K562 (cell line): ENCODE results near the gene HIPK1. TPM values are rescaled to one million over a fixed set of nuclear protein-coding genes. Genes with fewer than 3 reads are reported as not detected.
"Not testable (repeated sequence)": the region's sequence is repeated elsewhere in the genome, so short reads cannot be mapped to it uniquely, and the experiment has no call there.

Experiments
- ATAC-seq: fragments of 200-7000 bp; cut with Tn5 transposase; 3 replicates; pipeline ENCODE4 v1.9.1; 2020; ENCODE audit warnings: moderate library complexity
- BruUV-seq: library from RNA; stranded (reverse); fragments of 400-500 nt; replicated peaks from 2 replicates; lab custom pipeline; 2021; lab: Mats Ljungman, UMichigan
- CTCF ChIA-PET: fragments of 300-600 bp; formaldehyde crosslinking; extraction: SDS; loops from one replicate; lab custom pipeline; 2021; ENCODE audit warnings: low intra/inter-chr PET ratio; lab: Yijun Ruan, JAX
- POLR2A ChIA-PET: fragments of 300-600, 350-650 bp; sonication (Branson Sonifier 250); formaldehyde crosslinking; extraction: SDS; loops from one replicate; lab custom pipeline; 2021; ENCODE audit warnings: antibody characterized with exemption, inconsistent platforms; lab: Yijun Ruan, JAX
- DNase-seq, 4 experiments: peaks; one replicate each; pipeline versions ENCODE4 v3.0.0 to v3.0.0-alpha.2; 2011 to 2018; ENCODE audit warnings: low spot score in 3 of 4, mixed read lengths in 3 of 4; ENCODE audit errors: extremely low read depth in 1 of 4
- FAIRE-seq: peaks from 2 replicates; lab custom pipeline; 2011; peaks lifted over from hg19 to GRCh38; lab: Jason Lieb, UNC
- H2AFZ ChIP-seq: 2 replicates; pipeline ENCODE4 v1.6.0; 2011; ENCODE audit warnings: low read depth, low read length, control low read depth, inconsistent platforms
- H3K27ac ChIP-seq: fragments of 200-600 bp; 3 replicates; pipeline ENCODE4 v1.8.0; 2011; ENCODE audit warnings: low read depth, mild to moderate bottlenecking, control low read depth, inconsistent platforms, low read length, moderate library complexity, mixed read lengths; ENCODE audit errors: extremely low read depth
- H3K27me3 ChIP-seq, 2 experiments: fragments of 300-600 bp in 1 of 2; 2 replicates in 1 of 2; 3 replicates in 1 of 2; pipeline versions ENCODE4 v1.6.0 to v1.8.0; 2011; ENCODE audit warnings: inconsistent platforms in 2 of 2, low read length in 2 of 2, mild to moderate bottlenecking in 1 of 2, mixed read lengths in 1 of 2, moderate library complexity in 1 of 2; ENCODE audit not compliant: control insufficient read depth in 2 of 2, insufficient read depth in 2 of 2
- H3K36me3 ChIP-seq: fragments of 300-600 bp; 3 replicates; pipeline ENCODE4 v1.8.0; 2011; ENCODE audit warnings: mild to moderate bottlenecking, low read length, inconsistent platforms; ENCODE audit not compliant: control insufficient read depth, insufficient read depth
- H3K4me1 ChIP-seq, 2 experiments: fragments of 200-600 bp in 1 of 2; replicated peaks in 1 of 2; 2 replicates in 1 of 2; 3 replicates in 1 of 2; pipeline versions ENCODE4 v1.5.1 to v1.8.0; 2011; ENCODE audit warnings: inconsistent platforms in 2 of 2, low read length in 2 of 2, mild to moderate bottlenecking in 1 of 2, mixed read lengths in 1 of 2, moderate library complexity in 1 of 2; ENCODE audit not compliant: control insufficient read depth in 2 of 2, insufficient read depth in 2 of 2
- H3K4me2 ChIP-seq: 2 replicates; pipeline ENCODE4 v1.6.1; 2011; ENCODE audit warnings: low read length, control low read depth, inconsistent platforms, mixed read lengths; ENCODE audit not compliant: insufficient read depth
- H3K4me3 ChIP-seq: fragments of 200-600 bp; sonication (generic), shearing (Covaris generic); 2 replicates; pipeline ENCODE4 v1.5.1; 2016; ENCODE audit warnings: control low read depth, inconsistent platforms
- H3K79me2 ChIP-seq: fragments of 200-600 bp; 3 replicates; pipeline ENCODE4 v1.8.0; 2011; ENCODE audit warnings: low read length, inconsistent platforms; ENCODE audit not compliant: control insufficient read depth, insufficient read depth
- H3K9ac ChIP-seq, 2 experiments: 2 replicates each; pipeline versions ENCODE4 v1.6.0 to v1.6.1; 2011; ENCODE audit warnings: low read depth in 2 of 2, low read length in 2 of 2, control low read depth in 1 of 2, inconsistent platforms in 1 of 2, mild to moderate bottlenecking in 1 of 2, mixed read lengths in 1 of 2; ENCODE audit not compliant: insufficient read depth in 1 of 2
- H3K9me1 ChIP-seq: one replicate; pipeline ENCODE4 v1.6.0; 2011; ENCODE audit warnings: inconsistent platforms, mild to moderate bottlenecking, low read length, moderate library complexity; ENCODE audit not compliant: control insufficient read depth, insufficient read depth
- H3K9me3 ChIP-seq: replicated peaks from 2 replicates; pipeline ENCODE4 v1.5.1; 2011; ENCODE audit warnings: low read depth, low read length, inconsistent platforms; ENCODE audit not compliant: control insufficient read depth, insufficient read depth
- H4K20me1 ChIP-seq: replicated peaks from 2 replicates; pipeline ENCODE4 v1.6.1; 2011; ENCODE audit warnings: low read length, inconsistent platforms, mixed read lengths; ENCODE audit not compliant: control insufficient read depth, insufficient read depth
- BDP1 ChIP-seq: IDR thresholded peaks from 3 replicates; pipeline ENCODE4 v1.6.1; 2011; ENCODE audit not compliant: insufficient read length, insufficient read depth
- CCAR2 ChIP-seq: fragments of 200-400 bp; formaldehyde crosslinking; IDR thresholded peaks from 2 replicates; pipeline ENCODE4 v1.6.1; 2017; ENCODE audit warnings: mild to moderate bottlenecking, low read depth, low read length
- ETV5 ChIP-seq: sonication (generic); formaldehyde crosslinking; IDR thresholded peaks from 2 replicates; pipeline ENCODE4 v1.4.0; 2020; ENCODE audit warnings: low read depth, mild to moderate bottlenecking, missing genetic modification reagents
- EWSR1 ChIP-seq: fragments of 450-650 bp; IDR thresholded peaks from 2 replicates; pipeline ENCODE4 v1.6.1; 2018; ENCODE audit warnings: borderline replicate concordance, mild to moderate bottlenecking, low read depth, moderate library complexity; ENCODE audit not compliant: partially characterized antibody
- HDAC2 ChIP-seq: fragments of 450-650 bp; IDR thresholded peaks from 2 replicates; pipeline ENCODE4 v1.6.1; 2016; ENCODE audit warnings: mild to moderate bottlenecking
- KLF16 ChIP-seq: IDR thresholded peaks from 2 replicates; pipeline ENCODE4 v1.6.1; 2016; ENCODE audit warnings: antibody characterized with exemption
- MCM3 ChIP-seq: fragments of 450-650 bp; IDR thresholded peaks from 2 replicates; pipeline ENCODE4 v1.6.1; 2016
- RAD51 ChIP-seq: fragments of 450-650 bp; IDR thresholded peaks from 2 replicates; pipeline ENCODE4 v1.7.1; 2016; ENCODE audit warnings: low read depth, mild to moderate bottlenecking, borderline replicate concordance
- RFX1 ChIP-seq: fragments of 450-650 bp; IDR thresholded peaks from 2 replicates; pipeline ENCODE4 v1.6.1; 2016; ENCODE audit warnings: mild to moderate bottlenecking, moderate library complexity
- RHOXF2B ChIP-seq: fragments of 250-450 bp; sonication (Bioruptor Pico); conservative IDR thresholded peaks from 2 replicates; pipeline ENCODE4 v1.5.1; 2021
- SPI1 ChIP-seq: IDR thresholded peaks from 2 replicates; pipeline ENCODE4 v1.6.1; 2011; ENCODE audit warnings: low read depth, low read length, control low read depth, borderline replicate concordance
- ZNF121 ChIP-seq: sonication (generic); formaldehyde crosslinking; conservative IDR thresholded peaks from 2 replicates; pipeline ENCODE4 v1.8.0; 2022; ENCODE audit warnings: missing genetic modification reagents
- ZNF146 ChIP-seq: IDR thresholded peaks from one replicate; pipeline ENCODE4 v1.6.1; 2018; ENCODE audit warnings: missing compliant biosample characterization; ENCODE audit not compliant: unreplicated experiment
- ZNF431 ChIP-seq: sonication (generic); formaldehyde crosslinking; IDR thresholded peaks from 2 replicates; pipeline ENCODE4 v1.8.0; 2022; ENCODE audit warnings: mild to moderate bottlenecking, missing genetic modification reagents
- WGBS: fragments of 100-300 bp; shearing (Covaris generic); methylation state at CpG from one replicate; pipeline ENCODE4 v1.1.6; 2016; ENCODE audit warnings: low coverage, mixed read lengths; ENCODE audit not compliant: insufficient coverage; ENCODE audit errors: missing lambda C conversion rate; 5-methylcytosine and 5-hydroxymethylcytosine counted together
- in situ Hi-C: fragments of 300-500 bp; cut with MboI; formaldehyde crosslinking; loops from 4 replicates; pipeline ENCODE4 v1.15.0; 2018; ENCODE audit warnings: inconsistent platforms, mixed read lengths
- intact Hi-C: fragments of 100-400 bp; cut with micrococcal nuclease; formaldehyde crosslinking; loops from 2 replicates; pipeline ENCODE4 v1.14.2; 2022
- polyA plus RNA-seq, 8 experiments: library from polyadenylated mRNA; depleted of rRNA in 4 of 8; stranded (reverse) in 5 of 8; unstranded in 3 of 8; fragments of >200 nt; fragmentation: Nextera tagmentation in 2 of 8; fragmentation: Illumina TruSeq in 1 of 8; extraction: Ambion mirVana in 2 of 8; extraction: Trizol in 1 of 8; gene quantifications; 2 replicates each; pipeline versions ENCODE4 v1.2.1 to v1.2.3, GENCODE V29; 2011 to 2014; ENCODE audit warnings: inconsistent platforms in 1 of 8, missing spikeins in 1 of 8
- total RNA-seq, 7 experiments: library from RNA; depleted of rRNA in 6 of 7; stranded (reverse); fragments of >200 nt in 6 of 7; fragmentation: Illumina TruSeq in 2 of 7; extraction: Trizol in 2 of 7; gene quantifications; 2 replicates each; pipeline versions ENCODE4 v1.2.1 to v1.2.3, GENCODE V29; 2011 to 2021; ENCODE audit warnings: low replicate concordance in 1 of 7
- TF ChIP-seq, protein P1 (sequence below): fragments of 450-650 bp; conservative IDR thresholded peaks from 2 replicates; pipeline ENCODE4 v1.6.1; 2016; ENCODE audit warnings: missing genetic modification characterization, low read depth, mild to moderate bottlenecking, missing compliant biosample characterization, moderate library complexity

HIPK1 gene
- total and polyA plus RNA-seq, 9 of the 15 experiments (the other 6 are each of a cell fraction or from before 2014, with no cell fraction given) = 10.0 to 57.9 (median 29.6) TPM

DNA sequence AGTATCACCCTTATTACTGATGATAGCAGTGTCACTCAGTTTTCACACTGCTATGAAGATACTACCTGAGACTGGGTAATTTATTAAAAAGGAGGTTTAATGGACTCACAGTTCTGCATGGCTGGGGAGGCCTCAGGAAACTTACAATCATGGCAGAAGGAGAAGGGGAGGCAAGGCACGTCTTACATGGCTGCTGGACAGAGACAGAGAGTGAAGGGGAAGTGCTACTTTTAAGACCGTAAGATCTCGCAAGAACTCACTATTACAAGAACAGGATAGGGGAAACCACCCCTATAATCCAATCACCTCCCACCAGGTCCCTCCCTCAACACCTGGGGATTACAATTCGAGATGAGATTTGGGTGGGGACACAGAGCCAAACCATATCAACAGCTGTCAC is 77.7 kb downstream of the HIPK1 start:
- TF ChIP-seq SPI1 (0 out of 2 replicates have a peak, but pooled peaks have one; percentile 11), ZNF431 (CRISPR knock-in tag) (peak; percentile 96)

DNA sequence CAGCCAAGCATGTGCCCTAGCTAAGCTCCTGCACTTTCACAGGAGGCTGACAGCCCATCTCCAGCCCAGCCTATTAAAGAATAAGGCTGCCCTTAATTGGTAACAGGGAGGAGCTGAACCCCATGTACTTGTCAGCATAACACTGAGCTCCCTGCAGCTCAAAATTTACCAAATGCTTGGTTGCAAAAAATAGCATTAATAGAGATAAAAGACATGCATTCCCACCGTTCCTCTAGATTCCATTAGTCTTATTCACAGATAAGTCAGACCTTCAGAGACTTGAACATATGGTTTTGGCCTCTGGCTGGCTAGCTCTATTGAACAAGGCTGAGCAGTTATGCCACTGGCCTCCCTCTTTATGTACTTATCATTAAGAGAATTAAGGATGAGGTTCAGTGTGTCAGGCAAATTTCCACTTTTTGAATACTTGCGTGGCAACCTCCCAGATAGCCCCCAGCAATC is 79.4 kb downstream of the HIPK1 start:
- in situ Hi-C loops = no loop called here
- DNase-seq = no peak
- no peak for FAIRE-seq
- Histone ChIP-seq H3K79me2 (no peaks in the 10 kb centered on the region), H3K4me1 (no peaks in the 10 kb centered on the region), H3K4me2 (no peak overlapping the region), H4K20me1 (no peaks in the 10 kb centered on the region), H3K9me3 (peaks cover 9% of the 10 kb centered on the region; the same call in 1 of the 2 replicates), H3K27ac (no peak overlapping the region), H2AFZ (no peak overlapping the region), H3K36me3 (no peaks in the 10 kb centered on the region), H3K27me3 (peaks cover 14 to 20% of the 10 kb centered on the region in 2 experiments; a peak in 3 of 5 replicates), H3K9ac (no peak overlapping the region), H3K9me1 (no peaks in the 10 kb centered on the region), H3K4me3 (no peak overlapping the region)
- no peak for ATAC-seq
- CTCF ChIA-PET = no interaction called here
- intact Hi-C loops = no loop called here
- TF ChIP-seq BDP1 (no peak), RFX1 (no peak), MCM3 (no peak), KLF16 (no peak), ZNF146 (CRISPR knock-in tag) (no peak), EWSR1 (no peak), ETV5 (CRISPR knock-in tag) (no peak), RAD51 (no peak), RHOXF2B (CRISPR knock-in tag) (no peak), ZNF121 (CRISPR knock-in tag) (no peak), HDAC2 (no peak), CCAR2 (no peak)
- TF ChIP-seq, protein P1, sequence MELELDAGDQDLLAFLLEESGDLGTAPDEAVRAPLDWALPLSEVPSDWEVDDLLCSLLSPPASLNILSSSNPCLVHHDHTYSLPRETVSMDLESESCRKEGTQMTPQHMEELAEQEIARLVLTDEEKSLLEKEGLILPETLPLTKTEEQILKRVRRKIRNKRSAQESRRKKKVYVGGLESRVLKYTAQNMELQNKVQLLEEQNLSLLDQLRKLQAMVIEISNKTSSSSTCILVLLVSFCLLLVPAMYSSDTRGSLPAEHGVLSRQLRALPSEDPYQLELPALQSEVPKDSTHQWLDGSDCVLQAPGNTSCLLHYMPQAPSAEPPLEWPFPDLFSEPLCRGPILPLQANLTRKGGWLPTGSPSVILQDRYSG (tag) = no peak
- POLR2A ChIA-PET = no interaction called here
- no TSS peak for BruUV-seq
- 0% methylated on average over 2 of the region's 2 CpGs for WGBS

More for the DNA sequence above, 77.7 kb downstream of the HIPK1 start:
- CTCF ChIA-PET, POLR2A ChIA-PET, H2AFZ ChIP-seq, H3K9me3 ChIP-seq, H3K27ac ChIP-seq, H3K4me1 ChIP-seq, in situ Hi-C loops, H3K4me2 ChIP-seq, H3K9me1 ChIP-seq, H3K4me3 ChIP-seq, H3K79me2 ChIP-seq, DNase-seq, H3K36me3 ChIP-seq, intact Hi-C loops, BruUV-seq, FAIRE-seq, ATAC-seq, H4K20me1 ChIP-seq, H3K9ac ChIP-seq: not testable (repeated sequence)
- WGBS = 0% methylated on average over 4 of the region's 4 CpGs
- peaks cover 29 to 31% of the 10 kb centered on the region in 2 experiments for H3K27me3 ChIP-seq
